ENCODE data around the gene BTG4.

The BTG4 gene

DNA sequence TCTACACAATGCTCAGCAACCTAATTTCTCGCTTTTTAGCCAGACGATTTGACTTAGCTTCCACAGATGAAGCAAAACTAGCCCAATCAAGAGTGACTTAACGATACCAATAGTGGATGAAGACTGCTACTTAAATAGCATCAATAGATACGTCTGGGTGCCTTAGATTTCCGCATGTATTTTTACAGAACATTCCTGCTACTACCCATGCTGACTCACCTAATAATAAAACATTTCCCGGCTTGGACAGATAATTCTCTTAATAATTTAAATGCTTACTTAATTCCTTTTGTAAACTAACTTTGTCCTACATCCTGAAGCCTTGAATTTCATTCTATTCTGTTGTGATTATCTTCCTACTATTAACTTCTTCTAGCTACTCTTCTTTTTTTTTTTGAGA is 23.1 kb upstream of the BTG4 start:
- DNase-seq, result no peak

DNA sequence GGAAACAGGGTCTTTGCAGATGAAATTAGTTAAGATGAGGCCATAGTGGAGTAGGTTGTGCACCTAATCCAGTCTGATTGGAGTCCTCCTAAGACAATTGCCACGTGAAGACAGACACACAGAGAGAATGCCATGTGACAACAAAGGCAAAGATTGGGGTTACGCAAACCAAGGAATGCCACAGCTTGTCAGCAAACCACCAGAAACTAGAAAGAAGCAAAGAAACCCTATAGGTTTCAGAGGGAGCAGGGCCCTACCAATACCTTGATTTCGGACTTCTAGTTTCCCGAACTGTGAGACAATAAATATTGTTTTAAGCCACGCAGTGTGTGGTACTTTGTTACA is 20.2 kb upstream of the BTG4 start:
- DNase-seq, result no peak

DNA sequence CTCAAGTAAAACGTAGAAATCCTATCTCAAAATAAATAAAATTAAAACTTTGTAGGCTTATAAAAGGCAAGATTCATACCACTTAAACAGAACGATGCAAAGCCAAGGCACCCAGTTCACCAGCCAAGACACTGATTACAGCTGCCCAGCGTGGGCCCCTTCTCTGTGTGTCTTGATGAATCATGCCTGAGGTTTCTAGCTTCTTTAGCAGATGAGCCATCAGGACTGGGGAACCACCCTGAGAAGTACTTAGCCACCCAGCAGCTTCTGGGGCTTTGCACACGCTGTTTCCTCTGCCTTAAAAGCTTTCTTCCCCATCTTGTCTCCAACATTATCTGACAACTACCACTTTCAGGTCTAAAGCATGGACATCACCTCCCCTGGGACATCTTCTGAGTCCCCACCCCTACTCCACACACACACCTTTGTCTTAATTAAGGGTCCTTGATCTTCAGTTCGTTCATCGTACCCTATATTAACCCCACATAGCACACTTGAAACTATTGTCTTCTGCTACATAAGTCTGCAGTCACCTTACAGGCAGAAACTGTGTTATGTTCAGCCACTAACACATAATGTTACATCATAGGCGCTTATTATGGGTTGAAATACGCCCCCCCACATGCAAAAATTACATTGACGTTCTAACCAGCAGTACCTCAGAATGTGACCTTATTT is 19.6 kb upstream of the BTG4 start:
- no peak for DNase-seq

DNA sequence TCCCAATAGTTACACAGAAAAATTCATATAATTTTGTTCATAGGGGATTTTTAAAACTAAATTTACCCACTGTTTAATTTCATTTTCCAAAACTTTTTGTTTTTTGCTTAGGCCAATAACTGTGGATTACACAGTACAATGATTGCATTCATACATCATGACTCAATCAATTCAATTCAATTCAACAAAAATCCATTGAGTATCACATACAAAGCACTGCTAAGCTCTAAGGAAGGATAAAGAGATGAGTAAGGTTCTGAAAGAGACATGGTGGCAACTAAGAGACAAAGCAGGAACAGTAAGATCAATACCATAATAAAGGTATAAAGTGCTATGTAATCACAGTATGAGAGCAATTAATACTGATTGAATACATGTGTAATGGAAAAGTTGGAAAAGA is 18.9 kb upstream of the BTG4 start:
- no peak for DNase-seq

DNA sequence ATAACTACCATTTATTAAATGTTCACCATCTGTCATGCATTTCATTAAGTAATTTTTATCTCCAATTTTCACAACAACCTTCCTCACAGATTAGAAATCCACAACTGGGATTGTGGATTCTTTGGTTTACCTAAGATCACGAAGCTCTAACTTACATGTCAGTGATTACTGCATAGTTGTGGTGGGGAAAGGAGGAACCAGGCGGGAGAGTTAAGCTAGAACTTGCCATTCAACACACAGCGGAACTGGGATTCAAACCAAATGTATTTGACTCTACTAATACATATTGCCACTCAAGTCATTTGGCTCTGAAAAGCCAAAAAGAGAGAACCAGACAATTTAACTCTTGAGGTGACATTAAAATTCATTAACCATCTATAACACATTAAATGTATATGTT is 17.9 kb upstream of the BTG4 start:
- no peak for DNase-seq

DNA sequence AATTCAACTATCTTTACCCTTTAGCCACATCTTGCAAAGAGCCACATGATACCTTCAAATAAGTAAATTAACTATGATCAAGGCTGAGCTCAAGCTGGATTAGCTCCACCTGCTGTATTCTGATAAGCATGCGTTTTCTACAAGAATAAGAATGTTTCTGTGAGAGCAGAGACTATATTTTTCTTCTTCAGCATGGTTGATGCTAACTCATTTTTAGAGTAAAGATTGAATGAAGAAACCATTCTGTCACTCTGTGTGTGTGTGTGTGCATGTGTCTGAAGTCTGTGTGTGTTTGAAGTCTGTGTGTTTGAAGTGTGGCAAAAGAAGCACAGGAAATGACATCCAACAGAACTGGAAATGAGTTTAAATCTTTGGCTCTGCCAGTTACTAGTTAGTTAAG is 16.4 kb upstream of the BTG4 start:
- peak; percentile 8 for DNase-seq

DNA sequence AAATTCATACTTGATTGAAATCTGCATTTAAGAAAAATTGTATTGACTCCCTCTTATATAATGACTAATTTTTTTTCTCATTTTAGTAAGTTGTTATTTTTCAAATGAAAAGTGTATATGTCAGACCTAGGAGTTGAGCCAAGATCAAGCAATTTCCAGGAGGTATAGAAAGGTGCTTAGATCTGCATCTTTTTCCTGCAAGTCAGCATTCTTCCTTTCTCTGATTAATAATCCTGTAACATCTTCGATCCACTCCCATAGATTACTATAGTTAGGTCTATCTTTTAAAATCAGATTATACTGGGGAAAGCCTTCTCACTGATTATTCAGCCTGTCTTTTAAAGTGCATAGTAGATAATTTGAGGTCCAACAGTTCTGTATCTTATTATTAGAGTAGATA is 15.1 kb upstream of the BTG4 start:
- DNase-seq, result no peak

DNA sequence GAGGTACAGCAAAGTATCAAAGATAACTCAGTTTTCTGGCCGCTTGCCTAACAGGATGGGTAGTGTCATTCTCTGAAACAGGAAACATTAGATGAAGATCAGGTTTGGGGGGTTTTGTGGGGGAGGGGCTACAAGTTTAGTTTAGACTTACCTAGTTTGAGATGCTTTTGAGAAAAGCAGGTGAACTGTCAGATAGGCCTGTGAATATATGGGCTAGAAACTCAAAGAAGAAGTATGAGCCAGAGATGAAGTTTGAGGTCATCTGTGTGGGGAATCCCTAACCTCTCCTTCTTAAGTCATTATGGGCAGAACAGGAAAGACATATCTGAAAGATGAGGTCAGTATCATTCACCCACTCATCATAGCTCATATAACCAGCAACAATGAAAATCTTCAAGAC is 14.3 kb upstream of the BTG4 start:
- no peak for DNase-seq

DNA sequence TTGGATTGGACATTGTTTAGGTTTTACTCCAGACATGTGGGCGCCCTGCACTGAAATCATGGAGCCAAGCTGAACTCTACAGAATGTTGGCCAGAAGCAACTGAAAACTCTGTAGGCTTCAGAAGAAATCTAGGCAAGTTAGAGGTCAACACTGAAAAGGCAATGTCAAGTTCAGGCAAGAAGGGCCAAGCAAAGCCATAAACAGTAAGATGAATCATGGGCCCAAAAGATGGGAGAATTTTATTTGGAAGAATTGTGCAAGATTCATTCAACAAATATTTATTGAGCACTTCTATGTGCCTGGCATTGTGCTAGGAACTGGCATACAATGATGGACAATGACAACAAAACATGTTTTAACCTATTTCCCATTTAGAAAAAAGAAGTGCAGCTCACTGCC is 13.3 kb upstream of the BTG4 start:
- no peak for DNase-seq

DNA sequence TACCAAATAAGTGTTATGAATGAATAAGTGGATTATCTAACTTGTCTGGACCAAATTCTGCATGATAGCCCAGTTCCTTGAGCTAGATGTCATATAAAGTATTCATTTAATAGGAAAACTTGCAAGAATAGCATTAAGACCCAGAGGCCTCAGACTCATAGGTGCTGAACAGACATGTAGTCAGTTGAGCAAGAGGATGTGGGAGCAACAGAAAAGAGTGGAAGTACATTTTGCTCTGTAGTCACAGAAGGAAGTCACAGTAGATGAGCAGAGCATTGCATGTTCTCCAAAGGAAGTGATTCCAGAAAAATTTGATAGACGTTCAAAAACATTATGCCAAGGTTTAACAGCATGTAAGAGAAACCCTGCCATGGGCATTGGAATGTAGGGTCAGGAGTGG is 11.9 kb upstream of the BTG4 start:
- no peak for DNase-seq

DNA sequence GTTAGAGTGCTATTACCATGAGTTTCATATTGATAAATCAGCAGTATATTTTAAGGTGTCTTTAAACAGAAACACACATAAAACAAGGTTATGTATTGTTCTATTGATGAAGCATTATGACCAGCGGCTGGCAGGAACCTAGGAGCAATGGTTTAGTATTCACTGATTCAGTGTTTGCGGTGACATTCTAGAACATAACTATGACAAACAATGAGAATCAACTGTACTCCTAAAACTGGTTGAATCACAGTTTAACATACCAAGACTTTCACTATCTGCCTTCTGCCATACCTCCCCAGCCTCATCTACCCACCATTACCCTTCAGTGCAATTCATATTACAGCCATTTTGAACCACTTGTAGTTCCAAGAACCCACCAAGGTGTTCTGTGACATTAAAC is 11.2 kb upstream of the BTG4 start:
- no peak for DNase-seq

DNA sequence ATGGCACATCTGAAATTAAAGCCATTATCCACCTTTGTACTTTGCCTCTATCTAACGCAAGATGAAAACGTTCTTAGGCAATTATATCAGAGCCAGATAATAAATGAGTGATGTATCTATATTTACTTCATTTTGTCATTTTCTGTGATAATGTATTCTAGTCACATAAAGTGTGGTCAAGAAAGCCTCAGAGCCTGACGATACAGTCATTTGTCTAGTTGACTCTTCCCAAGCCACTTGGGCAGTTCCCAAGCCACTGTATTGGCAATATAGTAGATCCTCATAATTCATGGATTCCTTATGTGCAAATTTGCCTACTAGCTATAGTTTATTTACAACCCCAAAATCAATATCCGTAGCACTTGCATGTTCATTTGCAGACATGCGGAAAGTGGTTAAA is 10.2 kb upstream of the BTG4 start:
- no peak for DNase-seq

DNA sequence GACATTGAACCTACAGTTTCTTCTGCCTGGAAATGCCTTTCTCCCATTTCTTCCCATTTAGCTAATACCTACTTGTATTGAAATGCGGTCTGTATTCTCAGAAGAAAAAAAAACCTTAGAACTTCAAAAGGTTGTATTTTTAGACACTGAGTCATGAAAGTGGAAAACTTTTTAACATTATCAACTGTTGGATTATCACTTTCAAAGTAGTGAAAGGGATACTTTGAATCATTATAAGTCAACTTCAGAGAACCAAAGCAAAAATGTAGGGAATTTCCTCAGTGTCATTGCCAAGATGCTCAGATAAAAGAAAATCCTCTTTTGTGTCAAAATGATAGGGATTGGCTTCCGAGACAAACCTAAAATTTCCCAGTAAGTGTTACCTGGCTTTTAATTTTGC is 8.9 kb upstream of the BTG4 start:
- no peak for DNase-seq

DNA sequence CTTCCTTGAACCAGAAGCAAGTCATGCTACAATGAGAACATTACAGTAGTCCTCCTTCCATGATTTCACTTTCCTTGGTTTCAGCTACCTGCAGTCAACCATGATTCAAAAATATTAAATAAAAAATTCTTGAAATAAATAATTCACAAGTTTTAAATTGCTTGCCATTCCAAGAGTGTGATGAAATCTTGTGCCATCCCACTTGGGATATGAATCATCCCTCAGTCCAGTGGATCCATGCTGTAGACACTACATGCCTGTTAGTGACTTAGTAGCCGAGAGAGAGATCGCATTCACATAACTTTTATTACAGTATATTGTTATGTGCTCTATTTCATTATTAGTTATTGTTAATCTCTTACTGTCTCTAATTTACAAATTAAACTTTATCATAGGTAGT is 8.4 kb upstream of the BTG4 start:
- no peak for DNase-seq

DNA sequence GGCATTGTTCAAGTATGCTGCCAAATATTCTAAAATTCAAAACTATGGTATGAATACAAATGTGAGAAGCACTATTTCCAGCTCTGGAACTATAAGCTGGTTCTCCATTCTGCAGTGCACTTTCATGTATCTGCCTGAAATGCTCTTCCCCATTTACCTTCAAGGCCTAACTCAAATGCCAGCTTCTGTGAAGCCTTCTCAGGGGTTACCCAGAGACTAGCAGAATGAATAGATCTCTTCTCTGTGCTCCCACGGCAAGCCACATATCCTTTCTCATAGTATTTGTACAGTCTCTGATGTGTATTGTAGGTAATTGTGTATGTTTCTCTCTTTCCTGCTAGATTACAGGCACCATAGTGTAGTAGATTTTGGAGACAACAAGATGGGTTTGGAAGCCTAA is 6.5 kb upstream of the BTG4 start:
- DNase-seq, result no peak

DNA sequence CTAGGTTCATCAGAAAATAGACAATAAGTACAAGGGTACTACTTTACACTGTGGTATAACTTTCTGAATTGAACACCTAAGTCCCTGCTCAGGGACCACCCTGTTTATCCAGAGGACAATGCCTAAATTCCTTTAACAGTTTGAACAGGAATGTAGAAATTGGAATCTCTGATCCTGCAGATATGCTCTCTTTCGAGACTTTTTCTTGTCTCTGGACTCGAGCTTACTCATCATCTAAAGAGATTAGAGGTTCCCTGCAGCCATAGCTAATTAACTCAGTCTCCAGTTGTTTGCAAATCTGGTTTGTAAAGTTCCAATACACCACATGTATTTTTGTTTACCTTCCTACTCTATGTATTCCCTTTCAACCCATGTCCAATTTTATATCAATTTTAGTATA is 3.4 kb upstream of the BTG4 start:
- DNase-seq, result no peak

DNA sequence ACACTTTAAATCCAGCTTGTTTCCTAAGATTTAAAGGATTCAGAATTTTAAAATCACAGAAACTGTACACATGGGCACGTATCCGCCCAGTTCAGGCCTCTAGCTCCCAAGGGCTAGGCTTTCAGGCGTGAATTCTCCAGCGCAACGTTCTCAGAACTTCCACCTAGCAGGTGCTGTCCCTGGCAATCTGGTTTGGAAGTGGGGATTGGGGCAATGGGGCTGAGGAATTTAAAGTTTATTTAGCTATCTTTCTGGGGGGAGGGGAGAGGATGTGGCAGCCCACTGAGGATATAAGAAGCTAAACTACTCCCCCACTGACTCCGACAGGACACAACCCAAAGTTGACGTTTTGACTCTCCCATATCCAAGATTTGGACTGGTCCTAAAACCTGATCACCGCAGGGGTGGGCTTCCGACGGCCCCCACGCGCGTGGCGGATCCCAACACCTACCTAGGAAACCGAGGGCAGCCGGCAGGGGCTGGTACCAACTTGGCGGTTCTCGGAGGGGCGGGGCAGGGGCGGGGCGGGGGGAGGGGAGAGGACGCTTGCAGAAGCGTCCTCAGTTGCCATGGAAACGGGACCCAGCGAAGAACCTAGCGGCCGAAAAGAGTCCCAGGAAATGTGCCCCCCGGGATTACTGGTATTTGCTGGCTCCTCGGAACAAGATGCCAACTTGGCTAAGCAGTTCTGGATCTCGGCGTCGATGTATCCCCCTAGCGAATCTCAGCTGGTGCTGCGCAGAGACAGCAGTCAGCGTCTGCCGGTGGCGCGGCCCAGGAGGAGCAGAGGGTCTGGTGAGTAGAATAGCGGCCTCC is 2.2 kb upstream of the BTG4 start, which contains the start of gene HOATZ:
HOATZ (plus strand) TSS at position 563 of the 816 bp plus-strand sequence; CDS start at position 570, 7 bp downstream.
- no peak for DNase-seq

DNA sequence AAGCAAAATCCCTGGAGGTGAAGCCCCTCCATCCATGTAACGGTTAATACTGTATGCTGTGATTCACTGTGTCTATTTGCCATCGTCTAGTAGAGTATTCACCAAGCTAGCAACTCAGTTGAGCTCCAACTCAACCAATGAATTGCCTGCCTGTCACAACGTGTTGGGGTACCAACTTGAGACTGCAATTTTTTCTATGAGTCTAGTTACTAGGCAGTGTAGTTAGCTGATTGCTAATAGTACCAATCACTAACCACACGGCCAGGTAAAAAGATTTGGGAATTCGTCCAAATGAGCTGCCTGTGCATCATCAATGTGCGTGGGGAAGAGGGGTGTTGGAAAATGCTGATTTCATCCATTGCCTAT is 1.0 kb upstream of the BTG4 start:
- DNase-seq, result no peak

DNA sequence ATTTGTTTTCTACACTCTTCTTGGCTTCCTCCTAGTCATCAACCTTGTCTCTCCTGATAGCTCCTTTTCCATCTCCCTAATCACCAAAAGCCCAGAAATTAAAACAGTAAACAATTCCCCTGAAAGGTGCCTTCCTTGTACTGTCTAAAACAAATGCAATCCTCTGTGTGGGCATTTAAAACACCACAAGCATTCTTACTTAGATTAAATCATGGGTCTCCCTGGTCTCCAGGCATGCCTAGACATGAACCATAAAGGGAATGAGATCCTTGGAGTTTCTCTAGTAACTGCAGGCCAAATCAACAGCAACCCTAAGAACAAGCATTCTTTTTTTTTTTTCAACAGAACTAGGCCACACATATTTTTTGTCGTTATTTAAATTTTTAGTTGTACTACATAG is 1.9 kb downstream of the BTG4 start:
- DNase-seq, result no peak

DNA sequence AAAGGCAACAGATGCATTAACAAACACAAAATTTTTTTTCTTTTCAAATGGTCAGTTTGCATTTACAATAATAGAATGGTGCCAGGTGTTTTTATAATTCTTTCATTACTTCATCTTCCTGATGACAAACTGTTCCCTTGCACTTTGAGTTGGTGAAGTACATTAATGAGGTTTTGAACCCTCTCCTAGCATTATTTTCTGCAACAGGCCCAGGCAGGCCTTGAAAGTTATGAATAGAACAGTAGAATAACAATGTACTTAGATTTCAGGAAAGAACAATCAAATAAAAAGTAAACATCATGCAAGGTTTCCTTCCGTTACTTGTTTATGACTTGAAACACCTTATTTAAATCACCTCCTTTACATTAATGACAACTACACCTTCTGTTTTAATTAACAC is 9.6 kb downstream of the BTG4 start:
- DNase-seq, result no peak

DNA sequence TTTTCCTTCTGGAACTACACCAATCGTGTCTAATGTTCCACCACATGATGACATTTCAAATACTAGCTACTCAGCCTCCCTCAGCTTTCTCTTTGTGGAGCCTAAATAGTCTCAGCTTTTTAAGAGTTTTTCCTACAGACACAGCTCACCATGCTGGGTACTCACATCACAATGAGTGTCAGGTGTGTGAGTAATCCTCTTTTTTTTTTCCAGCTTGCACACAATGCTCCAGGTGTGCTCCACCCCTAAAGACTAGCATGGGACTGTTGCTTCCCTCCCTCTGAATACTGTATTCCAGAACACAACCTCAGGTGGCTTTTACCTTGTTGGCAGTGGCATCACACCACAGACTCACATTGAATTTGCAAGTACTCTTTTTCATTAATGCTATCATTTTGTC is 11.7 kb downstream of the BTG4 start:
- no peak for DNase-seq

DNA sequence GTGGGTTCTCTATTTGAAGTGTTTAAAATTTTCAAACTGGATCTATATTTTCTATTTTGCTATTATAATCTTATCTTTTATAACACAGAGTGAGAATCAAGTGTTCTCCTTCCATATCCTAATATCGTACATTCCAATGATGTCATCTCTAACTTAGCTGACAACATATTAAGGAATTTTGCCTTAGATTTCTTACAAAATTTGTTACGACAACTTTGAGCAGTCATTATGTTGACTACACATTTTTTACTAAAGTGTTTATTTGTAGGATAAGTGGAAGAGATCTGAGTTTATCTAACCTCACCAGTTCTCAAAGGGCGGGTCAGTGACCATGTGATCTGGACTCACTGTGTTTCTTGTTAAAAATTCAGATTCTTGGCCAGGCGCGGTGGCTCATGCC is 12.7 kb downstream of the BTG4 start:
- no peak for DNase-seq

DNA sequence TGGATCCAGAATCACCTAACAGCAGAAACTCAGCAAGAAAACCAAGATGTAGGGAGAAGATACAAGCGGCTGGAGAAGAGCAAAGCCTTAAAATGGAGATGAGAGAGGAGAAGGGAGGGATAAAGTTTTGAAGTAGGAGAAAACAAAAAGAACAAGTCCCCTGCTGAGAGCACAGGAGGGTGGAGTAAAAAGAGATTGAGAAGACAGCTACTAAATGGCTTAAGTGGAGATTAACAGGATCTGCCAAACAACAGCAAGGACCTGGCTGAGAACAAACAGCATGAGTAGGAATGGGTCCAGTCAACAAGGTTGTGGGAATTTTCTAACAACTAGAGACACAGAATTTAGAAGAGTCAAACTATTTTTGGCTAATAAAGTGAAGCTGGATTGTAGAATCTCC is 18.1 kb downstream of the BTG4 start:
- DNase-seq, result no peak

DNA sequence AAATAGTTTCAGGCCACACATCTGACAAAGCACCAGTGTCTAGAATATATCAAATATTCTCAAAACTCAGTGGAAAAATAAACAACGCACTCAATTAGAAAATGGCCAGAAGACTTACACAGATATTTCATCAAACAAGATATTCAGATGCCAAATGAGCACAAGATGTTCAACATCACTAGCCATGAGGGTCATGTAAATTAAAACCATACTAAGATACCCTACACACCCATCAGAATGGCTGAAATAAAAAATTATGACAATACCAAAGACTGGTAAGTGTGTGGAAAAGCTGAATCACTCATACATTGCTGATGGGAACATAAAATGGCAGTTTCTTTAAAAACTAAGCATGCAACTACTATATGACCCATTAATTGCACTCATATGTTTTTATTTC is 21.7 kb downstream of the BTG4 start:
- no peak for DNase-seq

DNA sequence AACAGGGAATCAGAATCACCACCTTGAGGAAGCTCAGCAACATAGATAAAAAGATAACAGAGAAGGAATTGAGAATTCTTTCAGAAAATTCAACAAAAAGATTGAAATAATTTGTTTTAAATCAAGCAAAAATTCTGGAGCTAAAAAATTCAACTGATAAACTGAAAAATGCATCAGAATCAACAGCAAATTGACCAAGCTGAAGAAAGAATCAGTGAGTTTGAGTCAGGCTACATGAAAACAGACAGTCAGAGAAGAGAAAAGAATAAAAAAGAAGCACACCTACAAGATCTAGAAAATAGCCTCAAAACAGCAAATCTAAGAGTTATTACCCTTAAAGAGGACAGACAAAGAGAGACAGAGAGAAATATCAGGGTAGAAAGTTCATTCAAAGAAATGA is 28.8 kb downstream of the BTG4 start:
- no peak for DNase-seq

All from NCI-H1092 treated with DMSO at 0.1 percent for 48 hours (cell line).